Measurements from ENCODE around the gene RNF169. TPM values are rescaled to one million over a fixed set of nuclear protein-coding genes. Genes with fewer than 3 reads are reported as not detected.

The RNF169 gene
- total and polyA plus RNA-seq, 2 of the 13 experiments (the other 11 are each of a cell fraction or from before 2014, with no cell fraction given) = 5.3 to 14.2 TPM

GRCh38 chr11:74729397-74729796 lies 19.3 kb upstream of the RNF169 start:
- BruUV-seq (replicated peaks) = no TSS peak
- Histone ChIP-seq H4K20me1 (ENCODE audit: insufficient read depth, low read length) (no peaks in the 10 kb centered on the region), H3K27ac (ENCODE audit: extremely low read length, insufficient read depth, low read length) (no peak overlapping the region), H3K4me2 (ENCODE audit: low read depth, low read length) (no peak overlapping the region), H3K4me1 (ENCODE audit: insufficient read depth, low read length) (peaks cover 42% of the 10 kb centered on the region), H3K4me3 (replicated peaks in 1 of 3; ENCODE audit: insufficient read depth in 1 of 3, low read depth in 2 of 3, low read length in 3 of 3) (no peak overlapping the region), H3K27me3 (ENCODE audit: control insufficient read depth in 1 of 2, insufficient read depth in 2 of 2, low read length in 2 of 2) (peaks cover 2 to 78% of the 10 kb centered on the region in 2 experiments; a peak in 4 of 5 replicates), H2AFZ (ENCODE audit: low read length) (no peak overlapping the region), H3K79me2 (ENCODE audit: insufficient read depth, low read length) (no peaks in the 10 kb centered on the region), H3K9ac (ENCODE audit: insufficient read depth, low read depth, low read length) (no peak overlapping the region), H3K9me3 (ENCODE audit: low read length) (no peaks in the 10 kb centered on the region), H3K36me3 (replicated peaks in 1 of 2; ENCODE audit: control insufficient read depth in 1 of 2, insufficient read depth in 2 of 2, low read length in 2 of 2) (no peaks in the 10 kb centered on the region)
- POLR2A ChIA-PET = no interaction called here
- in situ Hi-C loops (cut with HindIII; ENCODE audit: extremely low pct_ligation_motif_present, low pct_unique_long_range_greater_than_20kb) (no loop called here), intact Hi-C loops (cut with micrococcal nuclease; ENCODE audit: unreplicated experiment) (no loop called here)
- 14% methylated on average over 4 of the region's 4 CpGs for WGBS (ENCODE audit: low lambda C conversion rate)
- DNase-seq (ENCODE audit: low spot score) (no peak), FAIRE-seq (no peak), ATAC-seq (no peak)
- TF ChIP-seq ZNF33A (CRISPR knock-in tag; IDR thresholded peaks at IDR 0.05; ENCODE audit: borderline replicate concordance) (no peak), SNRNP70 (IDR thresholded peaks at IDR 0.05; ENCODE audit: low read depth, low read length) (no peak), PTBP1 (IDR thresholded peaks at IDR 0.05; ENCODE audit: low read depth, low read length, poor library complexity, severe bottlenecking) (no peak), BHLHE40 (IDR thresholded peaks at IDR 0.05; ENCODE audit: low read length) (peak; percentile 68), ZNF724P (CRISPR knock-in tag; IDR thresholded peaks at IDR 0.05; ENCODE audit: borderline replicate concordance) (no peak)
- CTCF ChIA-PET (ENCODE audit: low intra/inter-chr PET ratio, low total read pairs) = no interaction called here

- no peaks in the 10 kb centered on the region for H3K9me3 ChIP-seq (ENCODE audit: low read length)
- in situ Hi-C loops (cut with HindIII; ENCODE audit: extremely low pct_ligation_motif_present, low pct_unique_long_range_greater_than_20kb) (no loop called here), intact Hi-C loops (cut with micrococcal nuclease; ENCODE audit: unreplicated experiment) (no loop called here)
- no peak overlapping the region for H2AFZ ChIP-seq (ENCODE audit: low read length)
- no peak overlapping the region for H3K4me2 ChIP-seq (ENCODE audit: low read depth, low read length)
- ChIA-PET POLR2A (no interaction called here), CTCF (ENCODE audit: low intra/inter-chr PET ratio, low total read pairs) (no interaction called here)
- no peak for ATAC-seq
- no peak for DNase-seq (ENCODE audit: low spot score)
- 45% methylated on average over 38 of the region's 40 CpGs for WGBS (ENCODE audit: low lambda C conversion rate)
- no peak overlapping the region for H3K4me3 ChIP-seq (replicated peaks in 1 of 3; ENCODE audit: insufficient read depth in 1 of 3, low read depth in 2 of 3, low read length in 3 of 3)
- no peak overlapping the region for H3K27ac ChIP-seq (ENCODE audit: extremely low read length, insufficient read depth, low read length)
- no peaks in the 10 kb centered on the region for H3K36me3 ChIP-seq (replicated peaks in 1 of 2; ENCODE audit: control insufficient read depth in 1 of 2, insufficient read depth in 2 of 2, low read length in 2 of 2)
- H3K27me3 ChIP-seq (ENCODE audit: control insufficient read depth in 1 of 2, insufficient read depth in 2 of 2, low read length in 2 of 2) = peaks cover 2 to 66% of the 10 kb centered on the region in 2 experiments; a peak in 4 of 5 replicates
- no peaks in the 10 kb centered on the region for H4K20me1 ChIP-seq (ENCODE audit: insufficient read depth, low read length)
- BruUV-seq (replicated peaks) = no TSS peak
- H3K4me1 ChIP-seq (ENCODE audit: insufficient read depth, low read length) = peaks cover 53% of the 10 kb centered on the region
- no peak overlapping the region for H3K9ac ChIP-seq (ENCODE audit: insufficient read depth, low read depth, low read length)
- no peak for FAIRE-seq
- H3K79me2 ChIP-seq (ENCODE audit: insufficient read depth, low read length) = no peaks in the 10 kb centered on the region
- TF ChIP-seq FOSL2 (CRISPR knock-in tag; IDR thresholded peaks at IDR 0.05) (no peak), MEIS1 (CRISPR knock-in tag; IDR thresholded peaks at IDR 0.05; ENCODE audit: borderline replicate concordance) (no peak)
- TF ChIP-seq, protein P1, sequence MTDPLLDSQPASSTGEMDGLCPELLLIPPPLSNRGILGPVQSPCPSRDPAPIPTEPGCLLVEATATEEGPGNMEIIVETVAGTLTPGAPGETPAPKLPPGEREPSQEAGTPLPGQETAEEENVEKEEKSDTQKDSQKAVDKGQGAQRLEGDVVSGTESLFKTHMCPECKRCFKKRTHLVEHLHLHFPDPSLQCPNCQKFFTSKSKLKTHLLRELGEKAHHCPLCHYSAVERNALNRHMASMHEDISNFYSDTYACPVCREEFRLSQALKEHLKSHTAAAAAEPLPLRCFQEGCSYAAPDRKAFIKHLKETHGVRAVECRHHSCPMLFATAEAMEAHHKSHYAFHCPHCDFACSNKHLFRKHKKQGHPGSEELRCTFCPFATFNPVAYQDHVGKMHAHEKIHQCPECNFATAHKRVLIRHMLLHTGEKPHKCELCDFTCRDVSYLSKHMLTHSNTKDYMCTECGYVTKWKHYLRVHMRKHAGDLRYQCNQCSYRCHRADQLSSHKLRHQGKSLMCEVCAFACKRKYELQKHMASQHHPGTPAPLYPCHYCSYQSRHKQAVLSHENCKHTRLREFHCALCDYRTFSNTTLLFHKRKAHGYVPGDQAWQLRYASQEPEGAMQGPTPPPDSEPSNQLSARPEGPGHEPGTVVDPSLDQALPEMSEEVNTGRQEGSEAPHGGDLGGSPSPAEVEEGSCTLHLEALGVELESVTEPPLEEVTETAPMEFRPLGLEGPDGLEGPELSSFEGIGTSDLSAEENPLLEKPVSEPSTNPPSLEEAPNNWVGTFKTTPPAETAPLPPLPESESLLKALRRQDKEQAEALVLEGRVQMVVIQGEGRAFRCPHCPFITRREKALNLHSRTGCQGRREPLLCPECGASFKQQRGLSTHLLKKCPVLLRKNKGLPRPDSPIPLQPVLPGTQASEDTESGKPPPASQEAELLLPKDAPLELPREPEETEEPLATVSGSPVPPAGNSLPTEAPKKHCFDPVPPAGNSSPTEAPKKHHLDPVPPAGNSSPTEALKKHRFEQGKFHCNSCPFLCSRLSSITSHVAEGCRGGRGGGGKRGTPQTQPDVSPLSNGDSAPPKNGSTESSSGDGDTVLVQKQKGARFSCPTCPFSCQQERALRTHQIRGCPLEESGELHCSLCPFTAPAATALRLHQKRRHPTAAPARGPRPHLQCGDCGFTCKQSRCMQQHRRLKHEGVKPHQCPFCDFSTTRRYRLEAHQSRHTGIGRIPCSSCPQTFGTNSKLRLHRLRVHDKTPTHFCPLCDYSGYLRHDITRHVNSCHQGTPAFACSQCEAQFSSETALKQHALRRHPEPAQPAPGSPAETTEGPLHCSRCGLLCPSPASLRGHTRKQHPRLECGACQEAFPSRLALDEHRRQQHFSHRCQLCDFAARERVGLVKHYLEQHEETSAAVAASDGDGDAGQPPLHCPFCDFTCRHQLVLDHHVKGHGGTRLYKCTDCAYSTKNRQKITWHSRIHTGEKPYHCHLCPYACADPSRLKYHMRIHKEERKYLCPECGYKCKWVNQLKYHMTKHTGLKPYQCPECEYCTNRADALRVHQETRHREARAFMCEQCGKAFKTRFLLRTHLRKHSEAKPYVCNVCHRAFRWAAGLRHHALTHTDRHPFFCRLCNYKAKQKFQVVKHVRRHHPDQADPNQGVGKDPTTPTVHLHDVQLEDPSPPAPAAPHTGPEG (CRISPR knock-in tag; IDR thresholded peaks at IDR 0.05) = no peak
These were observed 17.9 kb upstream of the RNF169 start for GRCh38 chr11:74730571-74731260.

All from HepG2 (cell line).